Esophagus mucosa (tissue), 1 donor: Measurements from ENCODE around the gene ADGRF1. TPM values are rescaled to one million over a fixed set of nuclear protein-coding genes. Genes with fewer than 3 reads are reported as not detected.

Source experiments
- ATAC-seq: fragments of 200-7000 bp; cut with Tn5 transposase; one replicate; pipeline ENCODE4 v1.9.1; 2020
- total RNA-seq: library from RNA; stranded (reverse); gene quantifications from one replicate; pipeline ENCODE4 v1.2.4, GENCODE V29; 2023
- donor health status: DM: yes; HTN: yes; CAD: no.

Gene ADGRF1
- total RNA-seq, 1 donor from 2014 or later = 32.8 TPM

- ATAC-seq = no peak
These were observed 67.3 kb downstream of the ADGRF1 start for GRCh38 chr6:46974786-46975185.

GRCh38 chr6:46973029-46973428 is 69.1 kb downstream of the ADGRF1 start:
- no peak for ATAC-seq

- ATAC-seq = no peak
These were observed 69.6 kb downstream of the ADGRF1 start for GRCh38 chr6:46972531-46972930.

- ATAC-seq = no peak
These were observed 72.9 kb downstream of the ADGRF1 start for GRCh38 chr6:46969206-46969605.

- no peak for ATAC-seq
These were observed 74.2 kb downstream of the ADGRF1 start for GRCh38 chr6:46967826-46968349.

GRCh38 chr6:46964716-46965519 is 77.2 kb downstream of the ADGRF1 start:
- no peak for ATAC-seq

- ATAC-seq = no peak
These were observed 78.5 kb downstream of the ADGRF1 start for GRCh38 chr6:46963626-46964025.

GRCh38 chr6:46963039-46963438 is 79.1 kb downstream of the ADGRF1 start:
- no peak for ATAC-seq

- no peak for ATAC-seq
These were observed 80.4 kb downstream of the ADGRF1 start for GRCh38 chr6:46961711-46962110.

GRCh38 chr6:46961232-46961631 is 80.9 kb downstream of the ADGRF1 start:
- ATAC-seq = no peak

- ATAC-seq = no peak
These were observed 82.7 kb downstream of the ADGRF1 start for GRCh38 chr6:46959419-46959818.

GRCh38 chr6:46956409-46956808 is 85.7 kb downstream of the ADGRF1 start:
- ATAC-seq = no peak

GRCh38 chr6:46954837-46955451 is 87.2 kb downstream of the ADGRF1 start:
- ATAC-seq = no peak

GRCh38 chr6:46953921-46954320 is 88.2 kb downstream of the ADGRF1 start:
- ATAC-seq = no peak

GRCh38 chr6:46949632-46950280 is 92.4 kb downstream of the ADGRF1 start:
- no peak for ATAC-seq

GRCh38 chr6:46948699-46949098 is 93.4 kb downstream of the ADGRF1 start:
- ATAC-seq = peak; percentile 29

Other genes starting within 250 kb of the ADGRF1 start
- not detected for gene MEP1A, start 248.9 kb downstream of the ADGRF1 start, total RNA-seq
- gene ADGRF5, start 120.4 kb downstream of the ADGRF1 start, total RNA-seq = 2.5 TPM